Endothelial cell of umbilical vein (primary cell): Measurements from ENCODE around the gene CREG2. TPM values are rescaled to one million over a fixed set of nuclear protein-coding genes. Genes with fewer than 3 reads are reported as not detected.

Experiments
- BruUV-seq: library from RNA; stranded (reverse); fragments of 400-500 nt; replicated peaks from 2 replicates; lab custom pipeline; 2021; lab: Mats Ljungman, UMichigan
- CTCF ChIA-PET: fragments of 300-600, 350-600 bp; sonication (Branson Sonifier 250); formaldehyde crosslinking; loops from one replicate; lab custom pipeline; 2021; ENCODE audit warnings: antibody characterized with exemption, inconsistent platforms; lab: Charles Lee
- POLR2A ChIA-PET: fragments of 300-600, 350-600 bp; sonication (Branson Sonifier 250); formaldehyde crosslinking; loops from one replicate; lab custom pipeline; 2021; ENCODE audit warnings: antibody characterized with exemption, inconsistent platforms; lab: Charles Lee
- DNase-seq: peaks from one replicate; pipeline ENCODE4 v3.0.0-alpha.2; 2011; ENCODE audit warnings: low read depth, low spot score
- FAIRE-seq: peaks from 2 replicates; lab custom pipeline; 2011; peaks lifted over from hg19 to GRCh38; lab: Jason Lieb, UNC
- H2AFZ ChIP-seq: 2 replicates; pipeline ENCODE4 v1.6.0; 2012; ENCODE audit warnings: low read depth, low read length, control low read depth, inconsistent platforms
- H3K27ac ChIP-seq: 2 replicates; pipeline ENCODE4 v1.5.1; 2011; ENCODE audit warnings: low read depth, mild to moderate bottlenecking, control low read depth, low read length, moderate library complexity; ENCODE audit not compliant: insufficient read depth
- H3K27me3 ChIP-seq, 2 experiments: 2 replicates each; pipeline versions ENCODE4 v1.6.0 to v1.6.1; 2011; ENCODE audit warnings: low read length in 2 of 2, mixed read lengths in 1 of 2; ENCODE audit not compliant: control insufficient read depth in 2 of 2, insufficient read depth in 2 of 2
- H3K36me3 ChIP-seq, 2 experiments: 2 replicates in 1 of 2; 3 replicates in 1 of 2; pipeline ENCODE4 v1.5.1; 2011; ENCODE audit warnings: low read length in 2 of 2, mild to moderate bottlenecking in 1 of 2, moderate library complexity in 1 of 2; ENCODE audit not compliant: control insufficient read depth in 2 of 2, insufficient read depth in 2 of 2; ENCODE audit errors: extremely low read depth in 1 of 2
- H3K4me1 ChIP-seq: 3 replicates; pipeline ENCODE4 v1.5.1; 2011; ENCODE audit warnings: mild to moderate bottlenecking, low read length; ENCODE audit not compliant: control insufficient read depth, insufficient read depth; ENCODE audit errors: extremely low read depth
- H3K4me2 ChIP-seq: 2 replicates; pipeline ENCODE4 v1.6.1; 2011; ENCODE audit warnings: low read length, control low read depth, mixed read lengths; ENCODE audit not compliant: insufficient read depth
- H3K4me3 ChIP-seq, 3 experiments: fragments of 200-600 bp in 1 of 3; sonication (generic), shearing (Covaris generic) in 1 of 3; replicated peaks in 1 of 3; 2 replicates each; pipeline ENCODE4 v1.5.1; 2011 to 2016; ENCODE audit warnings: control low read depth in 3 of 3, low read length in 3 of 3, mild to moderate bottlenecking in 2 of 3, inconsistent platforms in 1 of 3, low read depth in 1 of 3, moderate library complexity in 1 of 3; ENCODE audit not compliant: insufficient read depth in 1 of 3
- H3K79me2 ChIP-seq: 2 replicates; pipeline ENCODE4 v1.6.0; 2012; ENCODE audit warnings: low read length, inconsistent platforms; ENCODE audit not compliant: control insufficient read depth, insufficient read depth
- H3K9ac ChIP-seq: replicated peaks from 2 replicates; pipeline ENCODE3; 2011; ENCODE audit warnings: low read length, control low read depth; ENCODE audit not compliant: insufficient read depth; ENCODE audit errors: extremely low read depth
- H3K9me1 ChIP-seq: replicated peaks from 3 replicates; pipeline ENCODE4 v1.6.0; 2011; ENCODE audit warnings: mild to moderate bottlenecking, low read length; ENCODE audit not compliant: control insufficient read depth, insufficient read depth; ENCODE audit errors: extremely low read depth
- H3K9me3 ChIP-seq: replicated peaks from 2 replicates; pipeline ENCODE4 v1.5.1; 2012; ENCODE audit warnings: low read length, inconsistent platforms; ENCODE audit not compliant: control insufficient read depth, insufficient read depth
- H4K20me1 ChIP-seq: replicated peaks from 2 replicates; pipeline ENCODE3; 2011; ENCODE audit warnings: mild to moderate bottlenecking, low read length; ENCODE audit not compliant: control insufficient read depth, insufficient read depth; ENCODE audit errors: extremely low read depth
- EZH2 ChIP-seq: IDR thresholded peaks from 2 replicates; pipeline ENCODE4 v1.6.1; 2012; ENCODE audit warnings: borderline replicate concordance, low read depth, mild to moderate bottlenecking, moderate library complexity, low read length, inconsistent platforms; ENCODE audit not compliant: severe bottlenecking
- FOS ChIP-seq: IDR thresholded peaks from 2 replicates; pipeline ENCODE4 v1.6.1; 2011; ENCODE audit warnings: mild to moderate bottlenecking, low read length, moderate library complexity, borderline replicate concordance; ENCODE audit not compliant: insufficient read depth
- JUN ChIP-seq: IDR thresholded peaks from 2 replicates; pipeline ENCODE4 v1.6.1; 2011; ENCODE audit warnings: borderline replicate concordance, low read depth; ENCODE audit not compliant: insufficient read length, insufficient read depth
- MYC ChIP-seq: IDR thresholded peaks from one replicate; pipeline ENCODE4 v1.6.1; 2011; ENCODE audit warnings: mild to moderate bottlenecking, low read depth, low read length
- POLR2AphosphoS5 ChIP-seq: IDR thresholded peaks from 2 replicates; pipeline ENCODE4 v1.6.1; 2012; ENCODE audit warnings: low read depth, mild to moderate bottlenecking, control low read depth, low read length, moderate library complexity; ENCODE audit not compliant: insufficient read depth
- dilution Hi-C: fragments of 300-500 bp; cut with MboI; formaldehyde crosslinking; loops from one replicate; pipeline ENCODE4 v1.15.0; 2019; ENCODE audit warnings: low sequenced_read_pairs; ENCODE audit not compliant: extremely low pct_ligation_motif_present
- intact Hi-C: fragments of 100-400 bp; cut with micrococcal nuclease; formaldehyde crosslinking; loops from one replicate; pipeline ENCODE4 v1.10.0; 2022
- polyA plus RNA-seq, 4 experiments: library from polyadenylated mRNA; depleted of rRNA in 3 of 4; stranded (reverse) in 3 of 4; unstranded in 1 of 4; fragments of >200 nt; gene quantifications; 2 replicates each; pipeline versions ENCODE4 v1.2.1 to v1.2.3, GENCODE V29; 2011 to 2012; ENCODE audit warnings: missing spikeins in 1 of 4
- total RNA-seq: library from RNA; stranded (reverse); gene quantifications from 2 replicates; pipeline ENCODE4 v1.2.3, GENCODE V29; 2021
- TF ChIP-seq, protein P1 (sequence below): IDR thresholded peaks from 2 replicates; pipeline ENCODE4 v1.6.1; 2011; ENCODE audit not compliant: insufficient read depth, insufficient read length

The CREG2 gene
- total and polyA plus RNA-seq, 2 donors (not counting 3 experiments of a cell fraction or from before 2014, with no cell fraction given): 0.48 to 2.0 TPM

- intact Hi-C loops: no loop called here
- BruUV-seq: no TSS peak
- FAIRE-seq (peak; percentile 78), DNase-seq (peak; percentile 92)
- Histone ChIP-seq H3K4me3 (no peak overlapping the region), H3K9ac (no peak overlapping the region), H3K4me2 (no peak overlapping the region), H3K27me3 (peaks cover 25 to 28% of the 10 kb centered on the region in 2 experiments), H2AFZ (no peak overlapping the region), H3K9me3 (no peaks in the 10 kb centered on the region), H3K27ac (peak overlapping the region; percentile 38), H3K9me1 (no peaks in the 10 kb centered on the region), H3K36me3 (no peaks in the 10 kb centered on the region), H3K79me2 (no peaks in the 10 kb centered on the region), H4K20me1 (no peaks in the 10 kb centered on the region), H3K4me1 (peaks cover 15% of the 10 kb centered on the region)
- ChIA-PET CTCF (interaction anchor here (0.6 to 6.3 kb wide), 5 partner anchors 21 to 384 kb away, joined by 3 to 41 read pairs (median 4); no protein-coding TSS in a partner anchor), POLR2A (interaction anchor here (0.6 kb wide), 1 partner anchor 130 kb away, joined by 3 read pairs; no protein-coding TSS in a partner anchor)
- dilution Hi-C loops: no loop called here
- TF ChIP-seq EZH2: no peak
- TF ChIP-seq JUN: peak; percentile 49
- TF ChIP-seq POLR2AphosphoS5: no peak
- TF ChIP-seq MYC: no peak
- TF ChIP-seq, protein P1, sequence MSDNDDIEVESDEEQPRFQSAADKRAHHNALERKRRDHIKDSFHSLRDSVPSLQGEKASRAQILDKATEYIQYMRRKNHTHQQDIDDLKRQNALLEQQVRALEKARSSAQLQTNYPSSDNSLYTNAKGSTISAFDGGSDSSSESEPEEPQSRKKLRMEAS: no peak
- TF ChIP-seq FOS: no peak
These were observed 4.9 kb downstream of the CREG2 start for GRCh38 chr2:101382442-101382841.

DNA sequence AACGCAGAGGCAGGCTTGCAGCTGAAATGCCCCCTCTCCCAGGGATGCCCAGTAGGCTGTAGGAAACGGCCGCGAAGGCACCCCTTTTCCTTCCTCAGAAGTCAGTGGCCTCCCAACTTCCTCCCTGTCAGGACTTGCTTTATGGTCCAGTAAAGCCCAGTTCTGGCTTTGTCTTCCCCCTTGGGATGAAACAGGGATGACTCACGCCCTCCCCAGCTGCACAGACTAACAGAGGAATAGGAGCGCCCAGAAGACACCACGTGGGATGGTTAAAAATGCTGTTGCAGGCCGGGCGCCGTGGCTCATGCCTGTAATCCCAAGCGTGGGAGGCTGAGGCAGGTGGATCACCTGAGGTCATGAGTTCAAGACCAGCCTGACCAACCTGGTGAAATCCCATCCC is 6.9 kb downstream of the CREG2 start:
- Histone ChIP-seq H3K4me3 (no peak overlapping the region), H3K27ac (no peak overlapping the region), H3K9me1 (no peaks in the 10 kb centered on the region), H3K79me2 (no peaks in the 10 kb centered on the region), H3K9me3 (no peaks in the 10 kb centered on the region), H4K20me1 (no peaks in the 10 kb centered on the region), H3K4me2 (no peak overlapping the region), H3K36me3 (no peaks in the 10 kb centered on the region), H2AFZ (no peak overlapping the region), H3K4me1 (peaks cover 8% of the 10 kb centered on the region), H3K27me3 (peaks cover 11 to 12% of the 10 kb centered on the region in 2 experiments), H3K9ac (no peak overlapping the region)
- ChIA-PET CTCF (interaction anchor here (0.5 to 6.3 kb wide), 2 partner anchors 39 to 367 kb away, joined by 3 to 41 read pairs; no protein-coding TSS in a partner anchor), POLR2A (no interaction called here)
- BruUV-seq: no TSS peak
- TF ChIP-seq EZH2 (no peak), FOS (peak; percentile 74)
- dilution Hi-C loops: no loop called here
- peak; percentile 57 for DNase-seq
- intact Hi-C loops: no loop called here
- peak; percentile 80 for FAIRE-seq
